GM13976 (cell line): Measurements from ENCODE around the gene ERC1.

Source experiments
- DNase-seq: peaks from one replicate; pipeline ENCODE4 v3.0.0; 2012; ENCODE audit warnings: low spot score
- CTCF ChIP-seq: IDR thresholded peaks from 2 replicates; pipeline ENCODE4 v1.5.1; 2012; ENCODE audit warnings: borderline replicate concordance, mild to moderate bottlenecking; ENCODE audit not compliant: insufficient read depth; ENCODE audit errors: extremely low read depth, missing control alignments, control extremely low read depth
- in situ Hi-C: fragments of 300-500 bp; cut with MboI; formaldehyde crosslinking; loops from one replicate; pipeline ENCODE4 v1.12.0; 2022; ENCODE audit warnings: low sequenced_read_pairs, mixed read lengths, inconsistent platforms; ENCODE audit not compliant: unreplicated experiment

Gene ERC1

GRCh38 chr12:1273051-1273450, 282.0 kb downstream of the ERC1 start:
- in situ Hi-C loops: no loop called here
- no peak for TF ChIP-seq CTCF
- no peak for DNase-seq

GRCh38 chr12:1277905-1278304, 286.9 kb downstream of the ERC1 start:
- in situ Hi-C loops: no loop called here
- DNase-seq: peak; percentile 19
- no peak for TF ChIP-seq CTCF

GRCh38 chr12:1279050-1279449, 288.0 kb downstream of the ERC1 start:
- no peak for DNase-seq
- TF ChIP-seq CTCF: no peak
- in situ Hi-C loops: no loop called here

- TF ChIP-seq CTCF: no peak
- in situ Hi-C loops: no loop called here
- DNase-seq: no peak
These were observed 289.0 kb downstream of the ERC1 start for GRCh38 chr12:1280059-1280458.

- in situ Hi-C loops: no loop called here
- no peak for DNase-seq
- no peak for TF ChIP-seq CTCF
These were observed 290.8 kb downstream of the ERC1 start for GRCh38 chr12:1281683-1282366.

GRCh38 chr12:1282670-1283315, 291.8 kb downstream of the ERC1 start:
- DNase-seq: no peak
- in situ Hi-C loops: no loop called here
- no peak for TF ChIP-seq CTCF
